ENCODE results near the gene SPTSSA.

DNA sequence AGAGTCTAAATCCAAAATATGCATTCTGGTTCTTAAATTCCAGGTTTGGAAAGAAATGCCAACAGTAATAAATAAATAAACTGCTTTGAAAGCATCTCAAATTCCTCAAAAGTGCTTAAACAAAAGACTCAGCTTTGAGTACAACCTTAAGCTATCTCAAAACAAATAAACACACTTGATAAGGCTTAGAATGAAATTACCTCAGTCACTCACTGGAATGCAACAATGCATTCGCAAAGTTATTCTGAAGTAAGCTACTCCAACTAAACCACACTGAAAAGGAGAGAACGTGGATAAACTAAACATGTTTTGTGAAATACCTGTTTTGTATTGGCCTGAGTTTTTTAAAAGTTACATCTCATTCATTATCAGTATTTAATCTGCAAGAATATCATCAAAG is 1.2 kb downstream of the SPTSSA start:
- TF ChIP-seq CTCF (IDR thresholded peaks at IDR 0.05) (no peak), POLR2A (IDR thresholded peaks at IDR 0.05) (peak in 1 of 4 donors; percentile 14), POLR2AphosphoS5 (IDR thresholded peaks at IDR 0.05) (no peak), EP300 (IDR thresholded peaks at IDR 0.05) (no peak)
